Stimulated activated CD8-positive, alpha-beta memory T cell treated with anti-CD3 and anti-CD28 coated beads, Interleukin-7, amount 100 ng/mL, for 24 hours (primary cell): ENCODE data around the gene COQ9.
"Not testable (repeated sequence)": the region's sequence is repeated elsewhere in the genome, so short reads cannot be mapped to it uniquely, and the experiment has no call there.

Experiments used
- DNase-seq: peaks from one replicate; pipeline ENCODE4 v3.0.0-alpha.2; 2020; ENCODE audit warnings: low read depth

Gene COQ9

DNA sequence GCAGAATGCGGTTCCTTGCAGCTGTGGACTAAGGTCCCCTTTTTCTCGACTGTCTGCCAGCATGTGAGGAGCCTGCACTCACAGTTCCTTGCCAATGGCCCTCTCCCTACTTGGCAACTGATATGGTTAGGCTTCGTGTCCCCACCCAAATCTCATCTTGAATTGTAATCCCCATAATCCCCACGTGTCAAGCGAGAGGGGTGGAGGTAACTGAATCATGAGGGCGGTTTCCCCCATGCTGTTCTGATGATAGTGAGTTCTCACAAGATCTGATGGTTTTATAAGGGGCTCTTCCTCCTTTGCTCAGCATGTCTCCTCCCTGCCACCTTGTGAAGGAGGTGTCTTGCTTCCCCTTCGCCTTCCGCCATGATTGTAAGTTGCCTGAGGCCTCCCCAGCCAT, 20.0 kb upstream of the COQ9 start:
- no peak for DNase-seq

DNA sequence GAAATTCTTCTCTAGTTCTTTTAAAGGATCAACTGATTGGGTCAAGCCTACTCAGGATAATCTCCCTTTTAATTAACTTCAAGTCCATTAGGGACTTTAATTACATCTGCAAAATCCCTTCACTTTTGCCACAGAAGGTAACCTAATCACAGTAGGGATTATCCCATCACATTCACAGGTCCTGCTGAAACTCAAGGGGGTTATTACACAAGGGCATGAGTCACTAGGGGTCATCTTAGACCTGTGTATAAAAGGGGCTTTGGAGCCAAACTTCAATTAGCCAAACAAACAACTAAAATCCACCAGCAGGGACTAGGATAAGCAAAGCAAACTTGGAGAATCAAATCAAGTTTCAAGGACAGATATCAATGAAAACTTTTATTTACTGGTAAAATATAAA, 19.5 kb upstream of the COQ9 start:
- DNase-seq = no peak

- no peak for DNase-seq
Measured at GRCh38 chr16:57430955-57431354, 16.3 kb upstream of the COQ9 start.

DNA sequence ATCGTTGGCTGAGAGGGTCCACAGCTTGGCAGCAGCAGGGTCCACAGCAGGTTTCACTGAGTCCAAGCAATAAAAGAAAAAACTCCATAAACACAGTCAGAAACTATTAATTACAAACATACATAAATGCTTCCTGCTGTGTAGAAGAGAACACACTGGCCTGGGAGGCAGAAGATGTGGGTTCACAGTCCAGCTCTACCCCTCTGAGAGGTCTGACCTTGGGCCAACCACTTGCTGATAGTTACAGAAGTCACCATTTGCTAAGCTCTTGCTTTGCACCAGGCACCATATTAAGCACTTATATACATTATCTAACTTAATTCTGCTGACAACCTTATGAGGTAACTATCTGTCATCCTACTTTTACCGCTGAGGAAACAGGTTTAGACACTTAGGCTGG, 14.8 kb upstream of the COQ9 start:
- no peak for DNase-seq

GRCh38 chr16:57432989-57433388, 14.3 kb upstream of the COQ9 start:
- DNase-seq = no peak

- no peak for DNase-seq
Measured at GRCh38 chr16:57434003-57434402, 13.3 kb upstream of the COQ9 start.

- no peak for DNase-seq
Measured at GRCh38 chr16:57435838-57436237, 11.4 kb upstream of the COQ9 start.

- DNase-seq = not testable (repeated sequence)
Measured at GRCh38 chr16:57439947-57440346, 7.3 kb upstream of the COQ9 start.

- not testable (repeated sequence) for DNase-seq
Measured at GRCh38 chr16:57440551-57440950, 6.7 kb upstream of the COQ9 start.

DNA sequence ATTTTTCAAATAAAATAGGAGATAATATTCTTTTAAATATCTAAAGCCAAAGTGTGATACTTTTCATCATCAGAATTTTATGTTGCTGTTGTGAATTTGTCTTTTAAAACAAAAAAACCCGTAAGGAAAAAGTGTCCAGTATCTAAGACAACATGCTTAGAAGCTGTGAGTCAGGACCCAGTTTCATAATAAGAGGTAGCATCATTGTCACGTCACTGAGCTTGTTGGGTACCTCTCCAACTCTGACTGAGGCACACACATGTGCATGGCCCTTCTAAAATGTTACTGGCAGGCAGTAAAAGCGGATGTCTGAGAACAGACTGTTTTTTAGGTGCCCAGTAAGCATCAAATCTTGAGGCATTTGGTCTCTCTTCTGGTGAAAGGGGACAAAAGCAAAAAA, 2.6 kb upstream of the COQ9 start:
- DNase-seq = no peak

DNA sequence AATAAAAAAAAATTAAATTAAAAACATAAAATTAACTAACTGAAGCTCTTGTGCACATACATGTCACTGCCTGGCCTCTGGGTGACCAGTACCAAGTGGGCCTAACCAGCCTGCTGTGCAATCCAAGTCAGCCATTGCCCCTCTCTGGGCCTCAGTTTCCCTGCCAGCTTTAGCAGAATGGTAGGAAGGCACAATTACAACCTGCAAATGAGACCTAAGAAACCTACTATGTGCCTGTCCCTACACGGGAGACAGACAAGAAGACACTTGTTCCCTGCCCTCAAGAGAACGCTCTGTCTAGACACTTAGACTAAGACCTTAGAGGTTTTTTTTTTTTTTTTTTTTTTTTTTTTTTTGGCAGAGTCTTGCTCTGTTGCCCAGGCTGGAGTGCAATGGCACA, 1.8 kb upstream of the COQ9 start:
- DNase-seq = no peak

DNA sequence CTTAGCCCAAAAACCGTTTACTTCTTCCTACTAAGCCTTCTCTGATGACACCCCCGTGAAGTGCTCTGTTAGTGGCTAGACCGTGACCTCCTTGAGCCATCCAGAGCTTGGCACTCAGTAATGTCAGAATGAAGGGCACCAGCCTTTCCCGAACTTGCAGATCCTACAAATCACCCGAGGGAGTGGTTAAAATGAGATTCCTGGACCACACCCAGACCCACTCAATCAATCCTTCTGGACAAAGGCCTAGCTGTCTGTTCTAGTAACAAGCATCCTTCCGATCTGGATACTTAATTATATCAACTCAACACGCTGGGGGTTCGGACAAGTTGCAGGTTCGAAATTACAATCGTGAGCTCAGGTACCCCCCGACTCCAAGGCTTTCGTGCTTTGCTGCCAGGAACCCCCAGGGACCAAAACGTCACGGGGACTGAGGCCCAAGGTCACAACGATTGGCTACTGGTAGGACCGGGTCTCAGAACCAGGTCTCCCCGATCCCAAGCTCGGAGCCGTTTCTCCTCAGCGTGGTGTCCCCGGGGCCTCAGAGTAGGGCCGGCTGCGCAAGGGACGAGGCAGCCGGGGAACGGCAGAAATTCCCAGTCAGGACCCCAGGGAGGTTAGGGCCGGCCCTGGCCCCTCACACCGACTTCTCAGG, 621 bp upstream of the COQ9 start:
- DNase-seq = no peak

DNA sequence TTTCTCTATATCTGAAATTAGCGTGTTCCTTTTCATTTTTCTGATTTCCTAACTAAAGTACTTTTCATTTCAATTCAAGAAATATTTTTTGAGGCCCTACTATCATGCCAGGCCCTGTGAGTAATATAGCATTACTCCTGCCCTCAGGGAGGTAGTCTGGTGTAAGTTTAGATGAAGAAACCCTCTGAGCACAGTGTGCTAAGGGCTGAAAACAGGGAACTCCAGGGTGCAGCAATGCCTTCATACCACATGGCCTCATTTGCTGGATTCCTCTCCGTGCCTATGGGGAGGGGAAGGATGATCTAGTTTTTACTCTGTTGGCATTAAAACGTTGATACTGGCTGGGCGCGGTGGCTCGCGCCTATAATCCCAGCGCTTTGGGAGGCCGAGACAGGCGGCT, 4.7 kb downstream of the COQ9 start:
- DNase-seq = no peak

- DNase-seq = peak; percentile 88
Measured at GRCh38 chr16:57462209-57462977, 15.1 kb downstream of the COQ9 start, which contains the start of gene POLR2C. Gene POLR2C, plus strand, starts transcription at chr16:57462679. Its CDS starts 46 bp downstream, at chr16:57462725.

DNA sequence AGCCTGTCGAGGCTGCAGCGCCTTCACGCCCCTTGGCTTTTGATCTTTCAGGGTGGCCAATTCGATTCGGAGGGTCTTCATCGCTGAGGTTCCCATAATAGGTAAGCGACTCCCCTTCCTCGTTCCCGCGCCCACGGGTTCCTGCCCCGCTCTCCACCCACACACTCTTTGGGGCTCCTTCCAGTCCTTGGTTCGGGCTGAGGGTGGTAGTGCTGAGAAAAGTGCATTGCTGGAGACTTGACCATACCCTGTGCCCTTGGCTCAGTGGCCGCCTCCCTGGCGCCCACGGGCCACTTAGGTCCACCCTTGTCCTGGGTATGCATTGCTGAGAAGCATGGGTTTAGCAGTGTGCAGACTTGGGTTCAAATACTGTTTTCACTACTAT, 15.7 kb downstream of the COQ9 start:
- no peak for DNase-seq

DNA sequence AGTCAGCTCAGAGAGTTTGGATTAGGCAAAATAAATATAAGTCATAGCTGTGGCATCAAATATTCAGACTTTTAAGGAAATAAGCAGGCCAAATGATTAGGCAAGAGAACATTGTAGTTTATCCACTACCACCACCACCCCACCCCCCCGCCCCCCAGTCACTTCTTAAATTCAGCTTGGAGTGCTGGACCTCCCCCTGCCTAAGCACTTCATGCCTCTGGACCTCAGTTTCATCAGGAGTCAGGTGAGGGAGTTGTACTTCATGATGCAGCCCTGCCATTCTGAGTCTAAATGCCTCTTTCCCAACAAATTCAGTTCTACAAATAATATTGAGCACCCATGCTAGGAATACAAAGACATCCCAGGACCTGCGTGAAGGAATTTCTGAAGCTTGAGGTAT, 17.2 kb downstream of the COQ9 start:
- no peak for DNase-seq

- no peak for DNase-seq
Measured at GRCh38 chr16:57468346-57468745, 21.1 kb downstream of the COQ9 start.

GRCh38 chr16:57469046-57469445, 21.8 kb downstream of the COQ9 start:
- no peak for DNase-seq

DNA sequence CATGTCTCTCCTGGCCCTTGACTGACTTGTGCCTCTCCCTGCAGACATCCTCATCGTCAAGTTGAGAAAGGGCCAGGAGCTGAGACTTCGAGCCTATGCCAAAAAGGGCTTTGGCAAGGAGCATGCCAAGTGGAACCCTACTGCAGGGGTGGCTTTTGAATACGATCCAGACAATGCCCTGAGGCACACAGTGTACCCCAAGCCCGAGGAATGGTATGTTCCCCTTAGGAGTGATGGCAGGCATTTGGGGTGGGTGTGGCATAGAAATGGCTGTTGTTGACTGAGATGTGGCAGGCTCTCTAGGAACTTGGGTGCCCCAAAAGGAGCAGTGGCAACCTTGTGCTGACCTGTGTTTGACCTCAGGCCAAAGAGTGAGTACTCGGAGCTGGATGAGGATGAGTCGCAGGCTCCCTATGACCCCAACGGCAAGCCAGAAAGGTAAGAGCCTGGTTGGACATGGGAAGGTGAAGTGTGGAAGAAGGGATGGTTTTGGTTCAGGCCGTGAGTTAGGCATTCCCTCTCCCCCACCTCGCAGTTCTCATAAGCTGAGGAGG, 22.7 kb downstream of the COQ9 start:
- no peak for DNase-seq

- DNase-seq = no peak
Measured at GRCh38 chr16:57470711-57471110, 23.4 kb downstream of the COQ9 start.

DNA sequence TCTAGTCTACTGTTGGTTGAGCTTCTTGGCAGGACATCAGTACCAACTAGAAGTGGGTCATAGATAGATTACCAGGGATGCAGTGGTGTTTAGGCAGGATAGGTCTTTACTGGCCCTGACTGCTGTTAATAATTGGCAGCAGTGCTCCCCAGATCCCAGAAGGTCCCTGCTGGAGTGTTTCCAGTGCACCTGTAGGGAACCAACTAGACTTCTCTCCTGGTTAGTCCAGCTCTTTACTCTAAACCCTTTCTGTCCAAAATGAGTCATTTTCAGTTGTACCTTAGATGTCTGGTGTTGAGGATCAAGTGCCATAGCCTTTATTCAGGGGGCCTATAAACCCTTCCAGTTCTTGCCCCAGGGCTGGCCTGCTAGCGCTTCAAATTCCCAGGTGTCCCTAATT, 23.9 kb downstream of the COQ9 start:
- no peak for DNase-seq

DNA sequence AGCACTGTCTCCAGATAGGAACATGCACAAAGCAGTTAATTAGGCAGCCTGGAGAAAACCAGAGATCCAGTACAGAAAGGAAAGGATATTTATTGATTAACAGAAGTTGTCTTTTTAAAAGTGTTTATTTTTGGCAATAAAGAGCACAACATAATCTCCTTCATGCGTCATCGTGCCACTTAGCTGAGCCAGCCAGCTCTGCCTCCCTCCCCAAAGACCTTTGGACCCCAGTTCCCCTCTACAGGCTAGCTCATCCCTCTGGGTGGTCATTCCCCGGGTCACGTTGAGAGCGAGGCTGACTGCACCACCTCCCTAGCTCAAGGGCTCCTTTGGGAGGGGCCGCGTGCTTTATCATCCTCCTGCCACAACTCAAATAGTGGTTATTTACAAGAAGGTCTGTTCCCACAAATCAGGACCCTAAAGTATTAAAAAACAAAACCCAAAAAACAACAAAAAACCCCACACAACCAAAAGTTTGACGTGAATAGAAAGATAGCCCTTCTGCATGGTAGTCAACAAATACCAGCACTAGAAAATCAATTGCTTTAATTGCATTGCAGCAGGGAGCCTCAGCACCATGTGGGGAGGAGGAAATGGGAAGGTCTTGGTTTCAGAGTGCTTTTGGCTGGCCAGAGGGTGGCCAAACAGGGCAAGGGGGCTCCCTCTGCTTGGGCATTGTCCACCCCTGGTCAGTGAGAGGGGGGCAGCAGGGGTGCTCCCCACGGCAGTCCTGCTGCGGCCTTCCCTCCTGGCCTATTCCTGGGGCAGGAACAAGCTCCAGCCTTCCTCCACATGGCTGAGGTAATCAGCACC, 24.8 kb downstream of the COQ9 start:
- no peak for DNase-seq

DNA sequence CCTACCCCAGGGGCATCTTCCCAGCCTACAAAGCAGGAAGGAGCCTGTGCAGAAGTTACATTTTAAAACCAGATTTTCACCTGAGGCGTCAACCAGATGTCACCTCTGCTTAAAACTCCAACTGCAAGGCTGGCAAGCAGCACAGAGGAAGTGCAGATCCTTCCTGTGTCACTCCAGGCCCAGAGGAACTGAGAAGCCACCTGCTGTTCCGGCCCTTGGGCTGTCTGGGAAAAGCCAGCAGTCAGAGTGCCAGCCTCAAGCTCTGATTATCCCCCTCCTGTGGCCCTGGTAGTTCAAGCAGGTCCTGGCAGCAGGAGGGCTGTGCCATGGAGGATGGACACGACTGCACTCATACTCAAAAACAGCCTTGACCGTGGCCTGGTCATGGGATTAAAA, 25.4 kb downstream of the COQ9 start:
- no peak for DNase-seq
